H9 (cell line): ENCODE results near the gene ECEL1. TPM values are rescaled to one million over a fixed set of nuclear protein-coding genes. Genes with fewer than 3 reads are reported as not detected.

Source experiments
- DNase-seq: peaks from one replicate; pipeline ENCODE4 v3.0.0-alpha.2; 2017
- H2AFZ ChIP-seq: one replicate; pipeline ENCODE4 v1.6.1; 2013; ENCODE audit warnings: mild to moderate bottlenecking, low read length, control low read depth, moderate library complexity
- H2AK5ac ChIP-seq: 2 replicates; pipeline ENCODE4 v1.6.1; 2013; ENCODE audit warnings: low read length, control low read depth, mixed read lengths; ENCODE audit not compliant: insufficient read length
- H2BK120ac ChIP-seq: one replicate; pipeline ENCODE4 v1.6.1; 2013; ENCODE audit warnings: low read depth, mild to moderate bottlenecking, low read length, control low read depth, inconsistent platforms; ENCODE audit not compliant: poor library complexity, severe bottlenecking
- H2BK12ac ChIP-seq: 2 replicates; pipeline ENCODE4 v1.6.1; 2013; ENCODE audit warnings: low read length, control low read depth, mixed read lengths, low read depth; ENCODE audit not compliant: insufficient read length
- H2BK15ac ChIP-seq: 2 replicates; pipeline ENCODE4 v1.6.1; 2013; ENCODE audit warnings: low read depth, low read length, control low read depth
- H2BK20ac ChIP-seq: one replicate; pipeline ENCODE4 v1.6.1; 2013; ENCODE audit warnings: low read depth, mild to moderate bottlenecking, low read length, control low read depth, inconsistent platforms; ENCODE audit not compliant: poor library complexity, severe bottlenecking
- H2BK5ac ChIP-seq: 2 replicates; pipeline ENCODE4 v1.6.1; 2013; ENCODE audit warnings: low read length, control low read depth, mixed read lengths; ENCODE audit not compliant: insufficient read length
- H3K14ac ChIP-seq: 2 replicates; pipeline ENCODE4 v1.6.1; 2013; ENCODE audit warnings: low read length, control low read depth; ENCODE audit not compliant: insufficient read depth
- H3K18ac ChIP-seq: 2 replicates; pipeline ENCODE4 v1.6.1; 2013; ENCODE audit warnings: low read depth, mild to moderate bottlenecking, mixed read lengths, low read length, control low read depth; ENCODE audit not compliant: insufficient read length
- H3K23ac ChIP-seq: 2 replicates; pipeline ENCODE4 v1.6.1; 2013; ENCODE audit warnings: low read length, control low read depth, mixed read lengths, low read depth; ENCODE audit not compliant: insufficient read length
- H3K23me2 ChIP-seq: 2 replicates; pipeline ENCODE4 v1.6.1; 2013; ENCODE audit warnings: low read depth, mild to moderate bottlenecking, mixed read lengths, low read length, control low read depth; ENCODE audit not compliant: insufficient read length, poor library complexity, severe bottlenecking
- H3K27ac ChIP-seq: 2 replicates; pipeline ENCODE4 v1.5.1; 2013; ENCODE audit warnings: low read length, control low read depth, mixed read lengths, low read depth; ENCODE audit not compliant: insufficient read length
- H3K27me3 ChIP-seq: 2 replicates; pipeline ENCODE4 v1.6.1; 2013; ENCODE audit warnings: low read length, control low read depth, inconsistent platforms; ENCODE audit not compliant: insufficient read depth
- H3K4ac ChIP-seq: 2 replicates; pipeline ENCODE4 v1.6.1; 2013; ENCODE audit warnings: low read depth, mild to moderate bottlenecking, control low read depth, inconsistent platforms, low read length, moderate library complexity
- H3K4me1 ChIP-seq: 2 replicates; pipeline ENCODE4 v1.6.1; 2013; ENCODE audit warnings: low read length, control low read depth, inconsistent platforms; ENCODE audit not compliant: insufficient read depth
- H3K4me2 ChIP-seq: 2 replicates; pipeline ENCODE4 v1.6.1; 2013; ENCODE audit warnings: low read length, control low read depth, mixed read lengths; ENCODE audit not compliant: insufficient read length, insufficient read depth
- H3K56ac ChIP-seq: 2 replicates; pipeline ENCODE4 v1.6.1; 2013; ENCODE audit warnings: low read depth, mild to moderate bottlenecking, mixed read lengths, low read length, control low read depth; ENCODE audit not compliant: insufficient read length
- H3K79me1 ChIP-seq: 2 replicates; pipeline ENCODE4 v1.6.1; 2013; ENCODE audit warnings: low read depth, mild to moderate bottlenecking, moderate library complexity, low read length, control low read depth, inconsistent platforms; ENCODE audit not compliant: insufficient read depth, poor library complexity, severe bottlenecking
- H3K79me2 ChIP-seq: 2 replicates; pipeline ENCODE4 v1.6.1; 2013; ENCODE audit warnings: low read length, control low read depth, inconsistent platforms; ENCODE audit not compliant: insufficient read depth
- H3K9ac ChIP-seq: 2 replicates; pipeline ENCODE4 v1.6.1; 2013; ENCODE audit warnings: low read length, control low read depth, mixed read lengths; ENCODE audit not compliant: insufficient read length; ENCODE audit errors: extremely low read depth
- H3K9me3 ChIP-seq: one replicate; pipeline ENCODE4 v1.6.1; 2013; ENCODE audit warnings: low read depth, low read length, inconsistent platforms; ENCODE audit not compliant: control insufficient read depth
- H3T11ph ChIP-seq: one replicate; pipeline ENCODE4 v1.6.1; 2013; ENCODE audit warnings: mild to moderate bottlenecking, low read length, control low read depth, inconsistent platforms
- H4K20me1 ChIP-seq: one replicate; pipeline ENCODE4 v1.6.1; 2013; ENCODE audit not compliant: control insufficient read depth, insufficient read length, insufficient read depth
- H4K5ac ChIP-seq: 2 replicates; pipeline ENCODE4 v1.6.1; 2013; ENCODE audit warnings: low read depth, mild to moderate bottlenecking, mixed read lengths, low read length, control low read depth; ENCODE audit not compliant: insufficient read length
- H4K8ac ChIP-seq: replicated peaks from 2 replicates; pipeline ENCODE4 v1.6.1; 2013; ENCODE audit warnings: low read length, control low read depth, mixed read lengths, low read depth; ENCODE audit not compliant: insufficient read length
- H4K91ac ChIP-seq: 2 replicates; pipeline ENCODE4 v1.6.1; 2013; ENCODE audit warnings: low read depth, mild to moderate bottlenecking, moderate library complexity, mixed read lengths, low read length, control low read depth; ENCODE audit not compliant: insufficient read length
- H3K27ac Mint-ChIP-seq, 3 experiments: 2 replicates in 2 of 3; 3 replicates in 1 of 3; pipeline ENCODE4 v1.8.0; 2020 to 2021; ENCODE audit warnings: mixed read lengths in 3 of 3, mild to moderate bottlenecking in 1 of 3, moderate library complexity in 1 of 3
- H3K27me3 Mint-ChIP-seq: 2 replicates; pipeline ENCODE4 v1.8.0; 2021; ENCODE audit warnings: low read depth, mild to moderate bottlenecking, moderate library complexity, mixed read lengths
- H3K36me3 Mint-ChIP-seq, 3 experiments: 2 replicates in 2 of 3; 3 replicates in 1 of 3; pipeline ENCODE4 v1.8.0; 2020 to 2021; ENCODE audit warnings: low read depth in 3 of 3, mixed read lengths in 3 of 3; ENCODE audit not compliant: insufficient read depth in 1 of 3
- H3K4me1 Mint-ChIP-seq, 2 experiments: 2 replicates each; pipeline ENCODE4 v1.8.0; 2020; ENCODE audit warnings: mixed read lengths in 2 of 2
- H3K4me3 Mint-ChIP-seq, 2 experiments: 2 replicates in 1 of 2; 3 replicates in 1 of 2; pipeline ENCODE4 v1.8.0; 2020 to 2021; ENCODE audit warnings: mild to moderate bottlenecking in 2 of 2, mixed read lengths in 2 of 2, moderate library complexity in 1 of 2
- H3K9me3 Mint-ChIP-seq, 2 experiments: 2 replicates in 1 of 2; 3 replicates in 1 of 2; pipeline ENCODE4 v1.8.0; 2020; ENCODE audit warnings: mild to moderate bottlenecking in 2 of 2, mixed read lengths in 2 of 2, moderate library complexity in 1 of 2
- WGBS: extraction: QIAGEN DNeasy Blood & Tissue Kit; methylation state at CpG from one replicate; pipeline ENCODE4 v1.1.7; 2013; ENCODE audit warnings: missing lambda C conversion rate, low lambda C conversion rate, mixed read lengths; ENCODE audit not compliant: insufficient read length; ENCODE audit errors: extremely low coverage; 5-methylcytosine and 5-hydroxymethylcytosine counted together
- total RNA-seq: library from RNA; stranded (reverse); gene quantifications from 2 replicates; pipeline ENCODE4 v1.2.1, GENCODE V29; 2021
- TF ChIP-seq, protein P1 (sequence below): fragments of 200-600 bp; sonication (generic); conservative IDR thresholded peaks from 3 replicates; pipeline ENCODE4 v1.8.0; 2021; ENCODE audit warnings: antibody characterized with exemption, mild to moderate bottlenecking

The ECEL1 gene
- total RNA-seq, 1 experiment from 2014 or later: 8.4 TPM

DNA sequence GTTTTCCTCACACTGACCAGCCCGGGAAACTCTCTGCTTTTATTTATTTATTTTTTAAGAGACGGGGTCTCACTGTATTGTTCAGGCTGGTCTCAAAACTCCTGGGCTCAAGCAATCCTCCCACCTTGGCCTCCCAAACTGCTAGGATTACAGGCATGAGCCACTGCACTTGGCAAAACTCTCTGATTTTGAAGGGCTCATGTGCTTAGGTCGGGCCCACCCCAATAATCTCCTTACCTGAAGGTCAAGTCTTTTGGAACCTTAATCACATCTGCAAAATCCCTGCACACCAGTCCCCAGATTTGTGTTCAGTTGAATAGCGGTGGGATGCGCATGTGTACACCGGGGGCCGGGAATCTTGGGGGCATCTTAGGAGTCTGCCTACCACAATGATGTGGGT is 7.7 kb upstream of the ECEL1 start:
- no peaks in the 10 kb centered on the region for H3K23me2 ChIP-seq
- H3K56ac ChIP-seq: no peak overlapping the region
- H4K20me1 ChIP-seq: no peaks in the 10 kb centered on the region
- H3K4me3 Mint-ChIP-seq: no peak overlapping the region
- H3K27me3 ChIP-seq: no peaks in the 10 kb centered on the region; the same call in 1 of the 2 replicates
- H2BK20ac ChIP-seq: no peak overlapping the region
- H3K27ac Mint-ChIP-seq: no peak overlapping the region
- H3K4ac ChIP-seq: no peak overlapping the region
- TF ChIP-seq, protein P1, sequence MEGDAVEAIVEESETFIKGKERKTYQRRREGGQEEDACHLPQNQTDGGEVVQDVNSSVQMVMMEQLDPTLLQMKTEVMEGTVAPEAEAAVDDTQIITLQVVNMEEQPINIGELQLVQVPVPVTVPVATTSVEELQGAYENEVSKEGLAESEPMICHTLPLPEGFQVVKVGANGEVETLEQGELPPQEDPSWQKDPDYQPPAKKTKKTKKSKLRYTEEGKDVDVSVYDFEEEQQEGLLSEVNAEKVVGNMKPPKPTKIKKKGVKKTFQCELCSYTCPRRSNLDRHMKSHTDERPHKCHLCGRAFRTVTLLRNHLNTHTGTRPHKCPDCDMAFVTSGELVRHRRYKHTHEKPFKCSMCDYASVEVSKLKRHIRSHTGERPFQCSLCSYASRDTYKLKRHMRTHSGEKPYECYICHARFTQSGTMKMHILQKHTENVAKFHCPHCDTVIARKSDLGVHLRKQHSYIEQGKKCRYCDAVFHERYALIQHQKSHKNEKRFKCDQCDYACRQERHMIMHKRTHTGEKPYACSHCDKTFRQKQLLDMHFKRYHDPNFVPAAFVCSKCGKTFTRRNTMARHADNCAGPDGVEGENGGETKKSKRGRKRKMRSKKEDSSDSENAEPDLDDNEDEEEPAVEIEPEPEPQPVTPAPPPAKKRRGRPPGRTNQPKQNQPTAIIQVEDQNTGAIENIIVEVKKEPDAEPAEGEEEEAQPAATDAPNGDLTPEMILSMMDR: no peak
- no peaks in the 10 kb centered on the region; a peak in 1 of 5 replicates for H3K9me3 Mint-ChIP-seq
- peaks cover 40% of the 10 kb centered on the region for H3K27me3 Mint-ChIP-seq
- no peak overlapping the region for H2AFZ ChIP-seq
- H2BK5ac ChIP-seq: no peak overlapping the region
- WGBS: no CpG with 5 or more reads among the region's 7 CpGs
- no peaks in the 10 kb centered on the region; a peak in 1 of 7 replicates for H3K36me3 Mint-ChIP-seq
- no peak overlapping the region for H3K9ac ChIP-seq
- H3K4me1 ChIP-seq: no peaks in the 10 kb centered on the region
- H3K79me1 ChIP-seq: no peaks in the 10 kb centered on the region
- H3K27ac ChIP-seq: no peak overlapping the region
- DNase-seq: no peak
- H3K9me3 ChIP-seq: no peaks in the 10 kb centered on the region
- H3K14ac ChIP-seq: no peak overlapping the region
- no peak overlapping the region for H2BK15ac ChIP-seq
- H4K5ac ChIP-seq: no peak overlapping the region
- no peak overlapping the region for H2BK120ac ChIP-seq
- no peaks in the 10 kb centered on the region for H3K79me2 ChIP-seq
- H3K4me1 Mint-ChIP-seq: peaks cover 8 to 40% of the 10 kb centered on the region in 2 experiments
- no peak overlapping the region for H4K91ac ChIP-seq
- no peak overlapping the region for H2AK5ac ChIP-seq
- H3K23ac ChIP-seq: no peak overlapping the region
- H3K18ac ChIP-seq: no peak overlapping the region
- no peak overlapping the region for H4K8ac ChIP-seq
- H3K4me2 ChIP-seq: no peak overlapping the region
- H2BK12ac ChIP-seq: no peak overlapping the region
- H3T11ph ChIP-seq: no peak overlapping the region
